Measurements from ENCODE around the gene IGFBP7.

GRCh38 chr4:57100979-57101651, 9.1 kb downstream of the IGFBP7 start:
- TF ChIP-seq CTCF (IDR thresholded peaks at IDR 0.05) (no peak), POLR2A (IDR thresholded peaks at IDR 0.05) (no peak)

Measured in right lobe of liver (tissue), 4 donors.